Measurements from ENCODE around the gene PITPNC1. TPM values are rescaled to one million over a fixed set of nuclear protein-coding genes. Genes with fewer than 3 reads are reported as not detected.
"Not testable (repeated sequence)": the region's sequence is repeated elsewhere in the genome, so short reads cannot be mapped to it uniquely, and the experiment has no call there.

The PITPNC1 gene
- total RNA-seq, 1 experiment from 2014 or later, result 6.9 TPM

- Mint-ChIP-seq H3K27me3 (ENCODE audit: unreplicated experiment) (no peaks in the 10 kb centered on the region), H3K36me3 (ENCODE audit: insufficient read depth, unreplicated experiment) (no peaks in the 10 kb centered on the region), H3K4me3 (ENCODE audit: low read depth, unreplicated experiment) (no peak overlapping the region), H3K27ac (ENCODE audit: unreplicated experiment) (no peak overlapping the region), H3K9me3 (ENCODE audit: low read depth, unreplicated experiment) (no peaks in the 10 kb centered on the region), H3K4me1 (ENCODE audit: low read depth, unreplicated experiment) (no peaks in the 10 kb centered on the region)
- CTCF ChIA-PET, result interaction anchor here (0.7 to 1.6 kb wide), 3 partner anchors 10 to 152 kb away, joined by 3 to 4 read pairs (median 3); no protein-coding TSS in a partner anchor
- DNase-seq, result no peak
- BruUV-seq (replicated peaks), result no TSS peak
- intact Hi-C loops (cut with micrococcal nuclease; ENCODE audit: unreplicated experiment), result no loop called here
- TF ChIP-seq CTCF (IDR thresholded peaks at IDR 0.05; ENCODE audit: unreplicated experiment), result no peak
Measured at GRCh38 chr17:67647482-67647881, 270.4 kb downstream of the PITPNC1 start.

GRCh38 chr17:67648032-67648905, 271.2 kb downstream of the PITPNC1 start:
- no peak for TF ChIP-seq CTCF (IDR thresholded peaks at IDR 0.05; ENCODE audit: unreplicated experiment)
- Mint-ChIP-seq H3K36me3 (ENCODE audit: insufficient read depth, unreplicated experiment) (no peaks in the 10 kb centered on the region), H3K9me3 (ENCODE audit: low read depth, unreplicated experiment) (no peaks in the 10 kb centered on the region), H3K27me3 (ENCODE audit: unreplicated experiment) (no peaks in the 10 kb centered on the region), H3K27ac (ENCODE audit: unreplicated experiment) (no peak overlapping the region), H3K4me3 (ENCODE audit: low read depth, unreplicated experiment) (no peak overlapping the region), H3K4me1 (ENCODE audit: low read depth, unreplicated experiment) (no peaks in the 10 kb centered on the region)
- CTCF ChIA-PET, result interaction anchor here (0.7 to 1.3 kb wide), 2 partner anchors 11 to 49 kb away, joined by 3 to 7 read pairs; no protein-coding TSS in a partner anchor
- no peak for DNase-seq
- no TSS peak for BruUV-seq (replicated peaks)
- intact Hi-C loops (cut with micrococcal nuclease; ENCODE audit: unreplicated experiment), result no loop called here

- intact Hi-C loops (cut with micrococcal nuclease; ENCODE audit: unreplicated experiment); H3K36me3 Mint-ChIP-seq (ENCODE audit: insufficient read depth, unreplicated experiment); H3K4me3 Mint-ChIP-seq (ENCODE audit: low read depth, unreplicated experiment); H3K27ac Mint-ChIP-seq (ENCODE audit: unreplicated experiment); H3K27me3 Mint-ChIP-seq (ENCODE audit: unreplicated experiment); H3K9me3 Mint-ChIP-seq (ENCODE audit: low read depth, unreplicated experiment); H3K4me1 Mint-ChIP-seq (ENCODE audit: low read depth, unreplicated experiment); DNase-seq; BruUV-seq (replicated peaks): not testable (repeated sequence)
- CTCF ChIA-PET, result interaction anchor here (1.3 kb wide), 1 partner anchor 11 kb away, joined by 7 read pairs; no protein-coding TSS in a partner anchor
Measured at GRCh38 chr17:67648906-67649295, 271.8 kb downstream of the PITPNC1 start.

GRCh38 chr17:67649891-67650290, 272.8 kb downstream of the PITPNC1 start:
- CTCF ChIA-PET, result no interaction called here
- H3K4me1 Mint-ChIP-seq (ENCODE audit: low read depth, unreplicated experiment), result no peaks in the 10 kb centered on the region

GRCh38 chr17:67651218-67651579, 274.1 kb downstream of the PITPNC1 start:
- H3K27ac Mint-ChIP-seq (ENCODE audit: unreplicated experiment); H3K36me3 Mint-ChIP-seq (ENCODE audit: insufficient read depth, unreplicated experiment); H3K4me1 Mint-ChIP-seq (ENCODE audit: low read depth, unreplicated experiment); intact Hi-C loops (cut with micrococcal nuclease; ENCODE audit: unreplicated experiment); BruUV-seq (replicated peaks); DNase-seq; H3K9me3 Mint-ChIP-seq (ENCODE audit: low read depth, unreplicated experiment); H3K4me3 Mint-ChIP-seq (ENCODE audit: low read depth, unreplicated experiment); H3K27me3 Mint-ChIP-seq (ENCODE audit: unreplicated experiment); CTCF ChIA-PET: not testable (repeated sequence)

More at GRCh38 chr17:67649891-67650290, 272.8 kb downstream of the PITPNC1 start:
- no peak overlapping the region for H3K4me3 Mint-ChIP-seq (ENCODE audit: low read depth, unreplicated experiment)
- TF ChIP-seq CTCF (IDR thresholded peaks at IDR 0.05; ENCODE audit: unreplicated experiment), result no peak
- intact Hi-C loops (cut with micrococcal nuclease; ENCODE audit: unreplicated experiment), result no loop called here
- no peaks in the 10 kb centered on the region for H3K9me3 Mint-ChIP-seq (ENCODE audit: low read depth, unreplicated experiment)
- H3K27ac Mint-ChIP-seq (ENCODE audit: unreplicated experiment), result no peak overlapping the region
- H3K36me3 Mint-ChIP-seq (ENCODE audit: insufficient read depth, unreplicated experiment), result no peaks in the 10 kb centered on the region
- DNase-seq, result no peak
- no TSS peak for BruUV-seq (replicated peaks)
- no peaks in the 10 kb centered on the region for H3K27me3 Mint-ChIP-seq (ENCODE audit: unreplicated experiment)

All from Calu3 (cell line).